HEK293 (cell line): ENCODE data around the gene MYZAP.

Source experiments
- CTCF ChIA-PET: fragments of 350-600 bp; formaldehyde crosslinking; extraction: SDS; loops from one replicate; lab custom pipeline; 2021; ENCODE audit warnings: antibody characterized with exemption; lab: Yijun Ruan, JAX
- POLR2A ChIA-PET: fragments of 300-600 bp; formaldehyde crosslinking; extraction: SDS; loops from one replicate; lab custom pipeline; 2020; ENCODE audit warnings: antibody characterized with exemption, inconsistent platforms; lab: Yijun Ruan, JAX
- H3K27ac ChIP-seq: fragments of 200-500 bp; sonication (Bioruptor generic); 2 replicates; pipeline ENCODE4 v1.5.1; 2014; ENCODE audit warnings: low read depth, low read length, control low read depth, inconsistent platforms; ENCODE audit errors: extremely low read depth
- H3K36me3 ChIP-seq, 2 experiments: fragments of 200-500 bp in 1 of 2; sonication (Bioruptor generic) in 1 of 2; 1 replicate in 1 of 2; 2 replicates in 1 of 2; pipeline ENCODE4 v1.5.1; 2014 to 2017; ENCODE audit warnings: inconsistent platforms in 2 of 2, low read length in 2 of 2; ENCODE audit not compliant: control insufficient read depth in 2 of 2, insufficient read depth in 1 of 2
- H3K4me1 ChIP-seq: fragments of 200-500 bp; sonication (Bioruptor generic); 2 replicates; pipeline ENCODE4 v1.5.1; 2014; ENCODE audit warnings: mild to moderate bottlenecking, low read length, inconsistent platforms; ENCODE audit not compliant: control insufficient read depth, insufficient read depth
- H3K4me3 ChIP-seq: 2 replicates; pipeline ENCODE4 v1.5.1; 2011; ENCODE audit warnings: low read depth, mild to moderate bottlenecking, control low read depth, low read length, moderate library complexity
- H3K9me3 ChIP-seq: fragments of 200-500 bp; sonication (Bioruptor generic); 2 replicates; pipeline ENCODE4 v1.5.1; 2014; ENCODE audit warnings: low read depth, low read length, inconsistent platforms; ENCODE audit not compliant: control insufficient read depth, insufficient read depth
- HOXC10 ChIP-seq: sonication (generic); formaldehyde crosslinking; IDR thresholded peaks from 2 replicates; pipeline ENCODE4 v1.8.1; 2023; ENCODE audit warnings: mild to moderate bottlenecking, missing genetic modification reagents
- SALL2 ChIP-seq: fragments of 450-650 bp; formaldehyde crosslinking; IDR thresholded peaks from 2 replicates; pipeline ENCODE4 v1.5.0; 2017; ENCODE audit warnings: missing biosample characterization, mild to moderate bottlenecking, missing genetic modification characterization, borderline replicate concordance
- ZBTB48 ChIP-seq: fragments of 450-650 bp; formaldehyde crosslinking; IDR thresholded peaks from 2 replicates; pipeline ENCODE4 v1.5.1; 2016; ENCODE audit warnings: missing biosample characterization, missing genetic modification characterization
- ZFP3 ChIP-seq: fragments of 450-650 bp; formaldehyde crosslinking; IDR thresholded peaks from 2 replicates; pipeline ENCODE4 v1.5.1; 2016; ENCODE audit warnings: low read depth, missing biosample characterization, missing genetic modification characterization
- ZIC2 ChIP-seq: fragments of 450-650 bp; formaldehyde crosslinking; IDR thresholded peaks from 2 replicates; pipeline ENCODE4 v1.5.1; 2016; ENCODE audit warnings: missing biosample characterization, missing genetic modification characterization
- ZNF324 ChIP-seq: fragments of 450-650 bp; formaldehyde crosslinking; IDR thresholded peaks from 2 replicates; pipeline ENCODE4 v1.5.1; 2016; ENCODE audit warnings: missing biosample characterization, missing genetic modification characterization
- ZNF354C ChIP-seq: fragments of 450-650 bp; formaldehyde crosslinking; IDR thresholded peaks from 2 replicates; pipeline ENCODE4 v1.5.1; 2016; ENCODE audit warnings: missing biosample characterization, missing genetic modification characterization, low read depth, borderline replicate concordance
- ZNF423 ChIP-seq: fragments of 450-650 bp; formaldehyde crosslinking; IDR thresholded peaks from 2 replicates; pipeline ENCODE4 v1.5.1; 2016; ENCODE audit warnings: missing biosample characterization, missing genetic modification characterization
- ZNF654 ChIP-seq: fragments of 450-650 bp; formaldehyde crosslinking; IDR thresholded peaks from 2 replicates; pipeline ENCODE4 v1.5.1; 2016; ENCODE audit warnings: low read depth, missing biosample characterization, missing genetic modification characterization
- ZNF658 ChIP-seq: fragments of 450-650 bp; formaldehyde crosslinking; IDR thresholded peaks from 2 replicates; pipeline ENCODE4; 2016; ENCODE audit warnings: missing biosample characterization, missing genetic modification characterization
- ZNF777 ChIP-seq: fragments of 450-650 bp; formaldehyde crosslinking; IDR thresholded peaks from 2 replicates; pipeline ENCODE4 v1.5.1; 2017; ENCODE audit warnings: missing biosample characterization, missing genetic modification characterization, borderline replicate concordance
- TF ChIP-seq, protein P1 (sequence below): fragments of 450-650 bp; formaldehyde crosslinking; IDR thresholded peaks from 2 replicates; pipeline ENCODE4 v1.5.1; 2017; ENCODE audit warnings: missing biosample characterization, missing genetic modification characterization
- TF ChIP-seq, protein P2 (sequence below): fragments of 450-650 bp; formaldehyde crosslinking; IDR thresholded peaks from 2 replicates; pipeline ENCODE4 v1.5.1; 2016; ENCODE audit warnings: missing biosample characterization, missing genetic modification characterization
- TF ChIP-seq, protein P3 (sequence below): fragments of 450-650 bp; formaldehyde crosslinking; IDR thresholded peaks from 2 replicates; pipeline ENCODE4 v1.5.1; 2016; ENCODE audit warnings: missing biosample characterization, missing genetic modification characterization
- TF ChIP-seq, protein P4 (sequence below): fragments of 450-650 bp; formaldehyde crosslinking; IDR thresholded peaks from 2 replicates; pipeline ENCODE4 v1.5.1; 2016; ENCODE audit warnings: missing biosample characterization, missing genetic modification characterization
- TF ChIP-seq, protein P5 (sequence below): fragments of 450-650 bp; formaldehyde crosslinking; IDR thresholded peaks from 2 replicates; pipeline ENCODE4 v1.5.1; 2016; ENCODE audit warnings: missing biosample characterization, missing genetic modification characterization
- TF ChIP-seq, protein P6 (sequence below): fragments of 450-650 bp; formaldehyde crosslinking; IDR thresholded peaks from 2 replicates; pipeline ENCODE4 v1.5.1; 2016; ENCODE audit warnings: missing biosample characterization, missing genetic modification characterization
- TF ChIP-seq, protein P7 (sequence below): fragments of 450-650 bp; formaldehyde crosslinking; IDR thresholded peaks from 2 replicates; pipeline ENCODE4 v1.5.1; 2017; ENCODE audit warnings: missing biosample characterization, missing genetic modification characterization

MYZAP gene

DNA sequence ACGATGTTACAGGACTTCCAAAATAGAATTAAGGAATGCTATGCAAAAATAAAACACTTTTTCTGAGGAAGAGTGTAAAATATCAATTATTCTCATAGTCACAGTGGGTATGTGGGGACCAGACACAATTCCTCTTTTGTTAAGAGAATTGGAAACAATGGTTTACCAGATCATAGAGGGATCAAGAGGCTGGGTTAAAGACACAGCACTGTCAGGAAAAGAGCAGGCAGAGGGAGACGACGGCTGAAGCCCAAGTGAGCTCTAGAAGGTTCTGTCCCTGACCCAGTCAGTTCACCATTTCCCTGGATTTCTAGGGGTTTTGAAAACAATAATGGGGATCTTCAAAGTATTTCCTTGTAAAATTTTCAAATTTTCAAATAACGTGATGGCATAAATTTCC, 60.8 kb downstream of the MYZAP start:
- CTCF ChIA-PET, result interaction anchor here (0.6 to 1.4 kb wide), 3 partner anchors 9 to 55 kb away, joined by 3 to 5 read pairs (median 5); no protein-coding TSS in a partner anchor
- Histone ChIP-seq H3K36me3 (no peaks in the 10 kb centered on the region), H3K9me3 (no peaks in the 10 kb centered on the region), H3K4me3 (no peak overlapping the region), H3K4me1 (no peaks in the 10 kb centered on the region), H3K27ac (no peak overlapping the region)
- POLR2A ChIA-PET, result no interaction called here
- TF ChIP-seq, protein P1, sequence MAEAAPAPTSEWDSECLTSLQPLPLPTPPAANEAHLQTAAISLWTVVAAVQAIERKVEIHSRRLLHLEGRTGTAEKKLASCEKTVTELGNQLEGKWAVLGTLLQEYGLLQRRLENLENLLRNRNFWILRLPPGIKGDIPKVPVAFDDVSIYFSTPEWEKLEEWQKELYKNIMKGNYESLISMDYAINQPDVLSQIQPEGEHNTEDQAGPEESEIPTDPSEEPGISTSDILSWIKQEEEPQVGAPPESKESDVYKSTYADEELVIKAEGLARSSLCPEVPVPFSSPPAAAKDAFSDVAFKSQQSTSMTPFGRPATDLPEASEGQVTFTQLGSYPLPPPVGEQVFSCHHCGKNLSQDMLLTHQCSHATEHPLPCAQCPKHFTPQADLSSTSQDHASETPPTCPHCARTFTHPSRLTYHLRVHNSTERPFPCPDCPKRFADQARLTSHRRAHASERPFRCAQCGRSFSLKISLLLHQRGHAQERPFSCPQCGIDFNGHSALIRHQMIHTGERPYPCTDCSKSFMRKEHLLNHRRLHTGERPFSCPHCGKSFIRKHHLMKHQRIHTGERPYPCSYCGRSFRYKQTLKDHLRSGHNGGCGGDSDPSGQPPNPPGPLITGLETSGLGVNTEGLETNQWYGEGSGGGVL (tag by site-specific recombination), result no peak
- TF ChIP-seq ZNF324, result no peak
- TF ChIP-seq, protein P2, sequence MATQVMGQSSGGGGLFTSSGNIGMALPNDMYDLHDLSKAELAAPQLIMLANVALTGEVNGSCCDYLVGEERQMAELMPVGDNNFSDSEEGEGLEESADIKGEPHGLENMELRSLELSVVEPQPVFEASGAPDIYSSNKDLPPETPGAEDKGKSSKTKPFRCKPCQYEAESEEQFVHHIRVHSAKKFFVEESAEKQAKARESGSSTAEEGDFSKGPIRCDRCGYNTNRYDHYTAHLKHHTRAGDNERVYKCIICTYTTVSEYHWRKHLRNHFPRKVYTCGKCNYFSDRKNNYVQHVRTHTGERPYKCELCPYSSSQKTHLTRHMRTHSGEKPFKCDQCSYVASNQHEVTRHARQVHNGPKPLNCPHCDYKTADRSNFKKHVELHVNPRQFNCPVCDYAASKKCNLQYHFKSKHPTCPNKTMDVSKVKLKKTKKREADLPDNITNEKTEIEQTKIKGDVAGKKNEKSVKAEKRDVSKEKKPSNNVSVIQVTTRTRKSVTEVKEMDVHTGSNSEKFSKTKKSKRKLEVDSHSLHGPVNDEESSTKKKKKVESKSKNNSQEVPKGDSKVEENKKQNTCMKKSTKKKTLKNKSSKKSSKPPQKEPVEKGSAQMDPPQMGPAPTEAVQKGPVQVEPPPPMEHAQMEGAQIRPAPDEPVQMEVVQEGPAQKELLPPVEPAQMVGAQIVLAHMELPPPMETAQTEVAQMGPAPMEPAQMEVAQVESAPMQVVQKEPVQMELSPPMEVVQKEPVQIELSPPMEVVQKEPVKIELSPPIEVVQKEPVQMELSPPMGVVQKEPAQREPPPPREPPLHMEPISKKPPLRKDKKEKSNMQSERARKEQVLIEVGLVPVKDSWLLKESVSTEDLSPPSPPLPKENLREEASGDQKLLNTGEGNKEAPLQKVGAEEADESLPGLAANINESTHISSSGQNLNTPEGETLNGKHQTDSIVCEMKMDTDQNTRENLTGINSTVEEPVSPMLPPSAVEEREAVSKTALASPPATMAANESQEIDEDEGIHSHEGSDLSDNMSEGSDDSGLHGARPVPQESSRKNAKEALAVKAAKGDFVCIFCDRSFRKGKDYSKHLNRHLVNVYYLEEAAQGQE (tag by site-specific recombination), result no peak
- no peak for TF ChIP-seq ZNF658 (tag by site-specific recombination)
- TF ChIP-seq, protein P3, sequence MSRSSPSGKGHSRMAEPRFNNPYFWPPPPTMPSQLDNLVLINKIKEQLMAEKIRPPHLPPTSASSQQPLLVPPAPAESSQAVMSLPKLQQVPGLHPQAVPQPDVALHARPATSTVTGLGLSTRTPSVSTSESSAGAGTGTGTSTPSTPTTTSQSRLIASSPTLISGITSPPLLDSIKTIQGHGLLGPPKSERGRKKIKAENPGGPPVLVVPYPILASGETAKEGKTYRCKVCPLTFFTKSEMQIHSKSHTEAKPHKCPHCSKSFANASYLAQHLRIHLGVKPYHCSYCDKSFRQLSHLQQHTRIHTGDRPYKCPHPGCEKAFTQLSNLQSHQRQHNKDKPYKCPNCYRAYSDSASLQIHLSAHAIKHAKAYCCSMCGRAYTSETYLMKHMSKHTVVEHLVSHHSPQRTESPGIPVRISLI (tag by site-specific recombination), result no peak
- no peak for TF ChIP-seq ZFP3
- TF ChIP-seq ZNF354C (tag by site-specific recombination), result no peak
- TF ChIP-seq, protein P4, sequence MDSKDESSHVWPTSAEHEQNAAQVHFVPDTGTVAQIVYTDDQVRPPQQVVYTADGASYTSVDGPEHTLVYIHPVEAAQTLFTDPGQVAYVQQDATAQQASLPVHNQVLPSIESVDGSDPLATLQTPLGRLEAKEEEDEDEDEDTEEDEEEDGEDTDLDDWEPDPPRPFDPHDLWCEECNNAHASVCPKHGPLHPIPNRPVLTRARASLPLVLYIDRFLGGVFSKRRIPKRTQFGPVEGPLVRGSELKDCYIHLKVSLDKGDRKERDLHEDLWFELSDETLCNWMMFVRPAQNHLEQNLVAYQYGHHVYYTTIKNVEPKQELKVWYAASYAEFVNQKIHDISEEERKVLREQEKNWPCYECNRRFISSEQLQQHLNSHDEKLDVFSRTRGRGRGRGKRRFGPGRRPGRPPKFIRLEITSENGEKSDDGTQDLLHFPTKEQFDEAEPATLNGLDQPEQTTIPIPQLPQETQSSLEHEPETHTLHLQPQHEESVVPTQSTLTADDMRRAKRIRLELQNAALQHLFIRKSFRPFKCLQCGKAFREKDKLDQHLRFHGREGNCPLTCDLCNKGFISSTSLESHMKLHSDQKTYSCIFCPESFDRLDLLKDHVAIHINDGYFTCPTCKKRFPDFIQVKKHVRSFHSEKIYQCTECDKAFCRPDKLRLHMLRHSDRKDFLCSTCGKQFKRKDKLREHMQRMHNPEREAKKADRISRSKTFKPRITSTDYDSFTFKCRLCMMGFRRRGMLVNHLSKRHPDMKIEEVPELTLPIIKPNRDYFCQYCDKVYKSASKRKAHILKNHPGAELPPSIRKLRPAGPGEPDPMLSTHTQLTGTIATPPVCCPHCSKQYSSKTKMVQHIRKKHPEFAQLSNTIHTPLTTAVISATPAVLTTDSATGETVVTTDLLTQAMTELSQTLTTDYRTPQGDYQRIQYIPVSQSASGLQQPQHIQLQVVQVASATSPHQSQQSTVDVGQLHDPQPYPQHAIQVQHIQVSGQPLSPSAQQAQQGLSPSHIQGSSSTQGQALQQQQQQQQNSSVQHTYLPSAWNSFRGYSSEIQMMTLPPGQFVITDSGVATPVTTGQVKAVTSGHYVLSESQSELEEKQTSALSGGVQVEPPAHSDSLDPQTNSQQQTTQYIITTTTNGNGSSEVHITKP (tag by site-specific recombination), result no peak
- no peak for TF ChIP-seq ZBTB48
- TF ChIP-seq ZIC2, result no peak
- no peak for TF ChIP-seq ZNF777 (tag by site-specific recombination)
- TF ChIP-seq, protein P5, sequence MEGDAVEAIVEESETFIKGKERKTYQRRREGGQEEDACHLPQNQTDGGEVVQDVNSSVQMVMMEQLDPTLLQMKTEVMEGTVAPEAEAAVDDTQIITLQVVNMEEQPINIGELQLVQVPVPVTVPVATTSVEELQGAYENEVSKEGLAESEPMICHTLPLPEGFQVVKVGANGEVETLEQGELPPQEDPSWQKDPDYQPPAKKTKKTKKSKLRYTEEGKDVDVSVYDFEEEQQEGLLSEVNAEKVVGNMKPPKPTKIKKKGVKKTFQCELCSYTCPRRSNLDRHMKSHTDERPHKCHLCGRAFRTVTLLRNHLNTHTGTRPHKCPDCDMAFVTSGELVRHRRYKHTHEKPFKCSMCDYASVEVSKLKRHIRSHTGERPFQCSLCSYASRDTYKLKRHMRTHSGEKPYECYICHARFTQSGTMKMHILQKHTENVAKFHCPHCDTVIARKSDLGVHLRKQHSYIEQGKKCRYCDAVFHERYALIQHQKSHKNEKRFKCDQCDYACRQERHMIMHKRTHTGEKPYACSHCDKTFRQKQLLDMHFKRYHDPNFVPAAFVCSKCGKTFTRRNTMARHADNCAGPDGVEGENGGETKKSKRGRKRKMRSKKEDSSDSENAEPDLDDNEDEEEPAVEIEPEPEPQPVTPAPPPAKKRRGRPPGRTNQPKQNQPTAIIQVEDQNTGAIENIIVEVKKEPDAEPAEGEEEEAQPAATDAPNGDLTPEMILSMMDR (tag by site-specific recombination), result no peak
- TF ChIP-seq HOXC10 (CRISPR knock-in tag), result no peak
- TF ChIP-seq ZNF654 (tag by site-specific recombination), result no peak
- TF ChIP-seq, protein P6, sequence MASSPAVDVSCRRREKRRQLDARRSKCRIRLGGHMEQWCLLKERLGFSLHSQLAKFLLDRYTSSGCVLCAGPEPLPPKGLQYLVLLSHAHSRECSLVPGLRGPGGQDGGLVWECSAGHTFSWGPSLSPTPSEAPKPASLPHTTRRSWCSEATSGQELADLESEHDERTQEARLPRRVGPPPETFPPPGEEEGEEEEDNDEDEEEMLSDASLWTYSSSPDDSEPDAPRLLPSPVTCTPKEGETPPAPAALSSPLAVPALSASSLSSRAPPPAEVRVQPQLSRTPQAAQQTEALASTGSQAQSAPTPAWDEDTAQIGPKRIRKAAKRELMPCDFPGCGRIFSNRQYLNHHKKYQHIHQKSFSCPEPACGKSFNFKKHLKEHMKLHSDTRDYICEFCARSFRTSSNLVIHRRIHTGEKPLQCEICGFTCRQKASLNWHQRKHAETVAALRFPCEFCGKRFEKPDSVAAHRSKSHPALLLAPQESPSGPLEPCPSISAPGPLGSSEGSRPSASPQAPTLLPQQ (tag by site-specific recombination), result no peak
- no peak for TF ChIP-seq SALL2 (tag by site-specific recombination)
- TF ChIP-seq, protein P7, sequence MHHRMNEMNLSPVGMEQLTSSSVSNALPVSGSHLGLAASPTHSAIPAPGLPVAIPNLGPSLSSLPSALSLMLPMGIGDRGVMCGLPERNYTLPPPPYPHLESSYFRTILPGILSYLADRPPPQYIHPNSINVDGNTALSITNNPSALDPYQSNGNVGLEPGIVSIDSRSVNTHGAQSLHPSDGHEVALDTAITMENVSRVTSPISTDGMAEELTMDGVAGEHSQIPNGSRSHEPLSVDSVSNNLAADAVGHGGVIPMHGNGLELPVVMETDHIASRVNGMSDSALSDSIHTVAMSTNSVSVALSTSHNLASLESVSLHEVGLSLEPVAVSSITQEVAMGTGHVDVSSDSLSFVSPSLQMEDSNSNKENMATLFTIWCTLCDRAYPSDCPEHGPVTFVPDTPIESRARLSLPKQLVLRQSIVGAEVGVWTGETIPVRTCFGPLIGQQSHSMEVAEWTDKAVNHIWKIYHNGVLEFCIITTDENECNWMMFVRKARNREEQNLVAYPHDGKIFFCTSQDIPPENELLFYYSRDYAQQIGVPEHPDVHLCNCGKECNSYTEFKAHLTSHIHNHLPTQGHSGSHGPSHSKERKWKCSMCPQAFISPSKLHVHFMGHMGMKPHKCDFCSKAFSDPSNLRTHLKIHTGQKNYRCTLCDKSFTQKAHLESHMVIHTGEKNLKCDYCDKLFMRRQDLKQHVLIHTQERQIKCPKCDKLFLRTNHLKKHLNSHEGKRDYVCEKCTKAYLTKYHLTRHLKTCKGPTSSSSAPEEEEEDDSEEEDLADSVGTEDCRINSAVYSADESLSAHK (tag by site-specific recombination), result no peak
- no peak for TF ChIP-seq ZNF423 (tag by site-specific recombination)
